CD4-positive, alpha-beta T cell (primary cell): ENCODE results near the gene PPP2R2B. TPM values are rescaled to one million over a fixed set of nuclear protein-coding genes. Genes with fewer than 3 reads are reported as not detected.

Experiments
- ATAC-seq: fragments of 200-7000 bp; cut with Tn5 transposase; one replicate; pipeline ENCODE4 v1.10.0; 2022; ENCODE audit warnings: mild to moderate bottlenecking; ENCODE audit not compliant: poor library complexity
- CTCF ChIA-PET: fragments of 350-600 bp; sonication (Branson Sonifier 250); formaldehyde crosslinking; loops from one replicate; lab custom pipeline; 2021; ENCODE audit warnings: antibody characterized with exemption, inconsistent platforms; lab: Charles Lee
- POLR2A ChIA-PET: fragments of 350-600 bp; sonication (Branson Sonifier 250); formaldehyde crosslinking; loops from one replicate; lab custom pipeline; 2021; ENCODE audit warnings: antibody characterized with exemption, inconsistent platforms; lab: Charles Lee
- DNase-seq, 14 experiments: peaks; one replicate each; pipeline ENCODE4 v3.0.0-alpha.2; 2013 to 2020; ENCODE audit warnings: mixed read lengths in 2 of 14
- H3K27ac ChIP-seq, 2 donors: one replicate each; pipeline versions ENCODE4 v1.5.1 to v1.7.0; 2013; ENCODE audit warnings: low read length in 2 of 2, low read depth in 1 of 2, mild to moderate bottlenecking in 1 of 2
- H3K27me3 ChIP-seq, 2 experiments: 1 replicate in 1 of 2; 2 replicates in 1 of 2; pipeline versions ENCODE4 v1.6.1 to v1.7.0; 2013; ENCODE audit warnings: low read length in 2 of 2, control low read depth in 1 of 2, mild to moderate bottlenecking in 1 of 2, moderate library complexity in 1 of 2; ENCODE audit not compliant: insufficient read depth in 2 of 2, control insufficient read depth in 1 of 2
- H3K36me3 ChIP-seq: one replicate; pipeline ENCODE4 v1.6.1; 2013; ENCODE audit warnings: low read length, control low read depth; ENCODE audit not compliant: insufficient read depth
- H3K4me1 ChIP-seq: one replicate; pipeline ENCODE4 v1.6.1; 2013; ENCODE audit warnings: low read length, control low read depth; ENCODE audit not compliant: insufficient read depth
- H3K4me3 ChIP-seq: one replicate; pipeline ENCODE4 v1.5.1; 2013; ENCODE audit warnings: mild to moderate bottlenecking, low read length, moderate library complexity
- H3K9me3 ChIP-seq, 2 experiments: 1 replicate in 1 of 2; 2 replicates in 1 of 2; pipeline versions ENCODE4 v1.6.1 to v1.7.0; 2013; ENCODE audit warnings: low read length in 2 of 2, mild to moderate bottlenecking in 2 of 2, control low read depth in 1 of 2, moderate library complexity in 1 of 2; ENCODE audit not compliant: control insufficient read depth in 1 of 2, insufficient read depth in 1 of 2
- H3K27ac Mint-ChIP-seq: one replicate; pipeline ENCODE4 v1.8.0; 2020; ENCODE audit warnings: mixed read lengths
- H3K27me3 Mint-ChIP-seq: one replicate; pipeline ENCODE4 v1.8.0; 2021; ENCODE audit warnings: mixed read lengths
- H3K36me3 Mint-ChIP-seq: one replicate; pipeline ENCODE4 v1.8.0; 2021; ENCODE audit warnings: low read depth, mixed read lengths
- H3K4me1 Mint-ChIP-seq: one replicate; pipeline ENCODE4 v1.8.0; 2021; ENCODE audit warnings: low read depth, mixed read lengths
- H3K4me3 Mint-ChIP-seq: one replicate; pipeline ENCODE4 v1.8.0; 2020; ENCODE audit warnings: mild to moderate bottlenecking, mixed read lengths
- H3K9me3 Mint-ChIP-seq: one replicate; pipeline ENCODE4 v1.8.0; 2020; ENCODE audit warnings: mixed read lengths
- CTCF ChIP-seq: fragments of 200-600 bp; IDR thresholded peaks from one replicate; pipeline ENCODE4 v1.8.0; 2022; ENCODE audit warnings: antibody characterized with exemption, mild to moderate bottlenecking
- intact Hi-C, 2 experiments: fragments of 100-400 bp; cut with DNase I in 1 of 2; cut with micrococcal nuclease in 1 of 2; formaldehyde crosslinking; loops; one replicate each; pipeline versions ENCODE4 v1.15.1 to v1.9.0; 2023 to 2025; cut with DNase I, micrococcal nuclease
- total RNA-seq, 174 experiments: library from RNA in 2 of 174; stranded (reverse) in 2 of 174; gene quantifications; one replicate each; pipeline ENCODE4 v1.2.3 and lab custom pipeline; 2021 to 2026

The PPP2R2B gene
- total RNA-seq, 2 experiments from 2014 or later: 4.1 to 4.2 TPM

- no peaks in the 10 kb centered on the region for H3K4me1 Mint-ChIP-seq
- TF ChIP-seq CTCF: no peak
- POLR2A ChIA-PET: no interaction called here
- DNase-seq: no peak
- H3K27me3 Mint-ChIP-seq: no peaks in the 10 kb centered on the region
- no peak for ATAC-seq
- no peaks in the 10 kb centered on the region for H3K9me3 Mint-ChIP-seq
- H3K4me3 ChIP-seq: no peak overlapping the region
- intact Hi-C loops: no loop called here
- CTCF ChIA-PET: no interaction called here
- H3K36me3 ChIP-seq: no peaks in the 10 kb centered on the region
- no peak overlapping the region for H3K27ac ChIP-seq
- H3K4me3 Mint-ChIP-seq: no peak overlapping the region
- no peak overlapping the region for H3K27ac Mint-ChIP-seq
- H3K27me3 ChIP-seq: no peaks in the 10 kb centered on the region
- H3K9me3 ChIP-seq: no peaks in the 10 kb centered on the region
- H3K36me3 Mint-ChIP-seq: no peaks in the 10 kb centered on the region
- H3K4me1 ChIP-seq: no peaks in the 10 kb centered on the region
These were observed 179.9 kb downstream of the PPP2R2B start for GRCh38 chr5:146698651-146699050.

GRCh38 chr5:146697211-146697610 lies 181.3 kb downstream of the PPP2R2B start:
- intact Hi-C loops: no loop called here
- H3K9me3 ChIP-seq: no peaks in the 10 kb centered on the region
- CTCF ChIA-PET: no interaction called here
- Mint-ChIP-seq H3K4me1 (no peaks in the 10 kb centered on the region), H3K4me3 (no peak overlapping the region), H3K9me3 (no peaks in the 10 kb centered on the region), H3K27ac (no peak overlapping the region), H3K36me3 (no peaks in the 10 kb centered on the region), H3K27me3 (no peaks in the 10 kb centered on the region)
- no peak for TF ChIP-seq CTCF
- ATAC-seq (no peak), DNase-seq (no peak)
- no peaks in the 10 kb centered on the region for H3K36me3 ChIP-seq
- H3K27me3 ChIP-seq: no peaks in the 10 kb centered on the region
- H3K4me1 ChIP-seq: no peaks in the 10 kb centered on the region
- no peak overlapping the region for H3K4me3 ChIP-seq
- no peak overlapping the region for H3K27ac ChIP-seq
- POLR2A ChIA-PET: no interaction called here

GRCh38 chr5:146695646-146696045 lies 182.9 kb downstream of the PPP2R2B start:
- Mint-ChIP-seq H3K36me3 (no peaks in the 10 kb centered on the region), H3K27ac (no peak overlapping the region), H3K9me3 (no peaks in the 10 kb centered on the region), H3K4me1 (no peaks in the 10 kb centered on the region), H3K27me3 (no peaks in the 10 kb centered on the region), H3K4me3 (no peak overlapping the region)
- intact Hi-C loops: no loop called here
- Histone ChIP-seq H3K9me3 (no peaks in the 10 kb centered on the region), H3K4me1 (no peaks in the 10 kb centered on the region), H3K27me3 (no peaks in the 10 kb centered on the region), H3K4me3 (no peak overlapping the region), H3K36me3 (no peaks in the 10 kb centered on the region), H3K27ac (no peak overlapping the region)
- ATAC-seq (no peak), DNase-seq (no peak)
- ChIA-PET CTCF (no interaction called here), POLR2A (no interaction called here)
- no peak for TF ChIP-seq CTCF
